Measurements from ENCODE around the gene KY.
A peak's percentile ranks its signal among the peaks of the same experiment; 100 is the strongest.

GRCh38 chr3:134650431-134651346 is at the start of gene KY:
- TF ChIP-seq JUNB (IDR thresholded peaks at IDR 0.05; ENCODE audit: unreplicated experiment): no peak
- peak; percentile 47 for TF ChIP-seq POLR2AphosphoS5 (IDR thresholded peaks at IDR 0.05; ENCODE audit: low read depth)
- TF ChIP-seq EZH2 (IDR thresholded peaks at IDR 0.05; ENCODE audit: low read depth, unreplicated experiment): no peak
- TF ChIP-seq CTCF (conservative IDR thresholded peaks at IDR 0.05; ENCODE audit: low read depth in 2 of 2): peak in 1 of 2 experiments; percentile 51; a peak in 2 of 4 replicates
- no peak for TF ChIP-seq CREB1 (CRISPR knock-in tag; IDR thresholded peaks at IDR 0.05; ENCODE audit: low read depth)
- TF ChIP-seq REST (IDR thresholded peaks at IDR 0.05; ENCODE audit: unreplicated experiment): no peak
- no peak for TF ChIP-seq EZH2phosphoT487 (IDR thresholded peaks at IDR 0.05; ENCODE audit: unreplicated experiment)
- no peak for TF ChIP-seq ETS1 (IDR thresholded peaks at IDR 0.05)

Measured in GM23338 (cell line).